ENCODE results near the gene OXCT1. TPM values are rescaled to one million over a fixed set of nuclear protein-coding genes. Genes with fewer than 3 reads are reported as not detected.

The OXCT1 gene
- total and polyA plus RNA-seq, 12 donors: 3.3 to 31.9 (median 11.9) TPM

- intact Hi-C loops (cut with DNase I): no loop called here
- no peak overlapping the region for H3K4me3 ChIP-seq
- no peak for DNase-seq
- 90 to 92% (median 91%) methylated on average over 3 of the region's 3 CpGs for WGBS, 4 donors
- H3K9me3 ChIP-seq (replicated peaks in 1 of 3): no peaks in the 10 kb centered on the region
- peaks cover 0 to 6% of the 10 kb centered on the region in 2 donors for H3K4me1 ChIP-seq (replicated peaks in 1 of 2)
- H3K27ac ChIP-seq: no peak overlapping the region
- H3K27me3 ChIP-seq: no peaks in the 10 kb centered on the region
- TF ChIP-seq CTCF (IDR thresholded peaks at IDR 0.05) (no peak), POLR2A (IDR thresholded peaks at IDR 0.05) (no peak)
- H3K36me3 ChIP-seq (replicated peaks in 1 of 2): no peaks in the 10 kb centered on the region
Observed at GRCh38 chr5:41831155-41831554, 39.1 kb downstream of the OXCT1 start.

- Histone ChIP-seq H3K9me3 (replicated peaks in 1 of 3) (no peaks in the 10 kb centered on the region), H3K36me3 (replicated peaks in 1 of 2) (no peaks in the 10 kb centered on the region), H3K27me3 (no peaks in the 10 kb centered on the region), H3K4me3 (no peak overlapping the region), H3K27ac (no peak overlapping the region), H3K4me1 (replicated peaks in 1 of 2) (no peaks in the 10 kb centered on the region)
- TF ChIP-seq POLR2A (IDR thresholded peaks at IDR 0.05): no peak
- intact Hi-C loops (cut with DNase I): no loop called here
- 97 to 100% (median 100%) methylated on average over 1 of the region's 1 CpG for WGBS, 4 donors
- no peak for DNase-seq
Observed at GRCh38 chr5:41827792-41828191, 42.4 kb downstream of the OXCT1 start.

GRCh38 chr5:41822036-41822435 is 48.2 kb downstream of the OXCT1 start:
- H3K4me3 ChIP-seq: no peak overlapping the region
- no peak for TF ChIP-seq CTCF (IDR thresholded peaks at IDR 0.05)
- TF ChIP-seq POLR2A (IDR thresholded peaks at IDR 0.05): no peak
- no peak for DNase-seq
- peaks cover 0 to 10% of the 10 kb centered on the region in 2 donors for H3K4me1 ChIP-seq (replicated peaks in 1 of 2)
- H3K27ac ChIP-seq: no peak overlapping the region
- no peaks in the 10 kb centered on the region for H3K9me3 ChIP-seq (replicated peaks in 1 of 3)
- intact Hi-C loops (cut with DNase I): no loop called here
- WGBS, 4 donors: 93 to 99% (median 95%) methylated on average over 3 of the region's 3 CpGs
- H3K27me3 ChIP-seq: no peaks in the 10 kb centered on the region
- no peaks in the 10 kb centered on the region for H3K36me3 ChIP-seq (replicated peaks in 1 of 2)

- no peaks in the 10 kb centered on the region for H3K36me3 ChIP-seq (replicated peaks in 1 of 2)
- no peaks in the 10 kb centered on the region for H3K27me3 ChIP-seq
- H3K9me3 ChIP-seq (replicated peaks in 1 of 3): no peaks in the 10 kb centered on the region
- intact Hi-C loops (cut with DNase I): no loop called here
- no peak for DNase-seq
- TF ChIP-seq POLR2A (IDR thresholded peaks at IDR 0.05) (no peak), CTCF (IDR thresholded peaks at IDR 0.05) (no peak)
- no peak overlapping the region for H3K27ac ChIP-seq
- peaks cover 0 to 10% of the 10 kb centered on the region in 2 donors for H3K4me1 ChIP-seq (replicated peaks in 1 of 2)
- H3K4me3 ChIP-seq: no peak overlapping the region
Observed at GRCh38 chr5:41821051-41821450, 49.2 kb downstream of the OXCT1 start.

- Histone ChIP-seq H3K36me3 (replicated peaks in 1 of 2) (no peaks in the 10 kb centered on the region), H3K27me3 (no peaks in the 10 kb centered on the region), H3K4me3 (no peak overlapping the region), H3K9me3 (replicated peaks in 1 of 3) (no peaks in the 10 kb centered on the region), H3K27ac (no peak overlapping the region), H3K4me1 (replicated peaks in 1 of 2) (peaks cover 0 to 14% of the 10 kb centered on the region in 2 donors)
- no peak for DNase-seq
- no peak for TF ChIP-seq POLR2A (IDR thresholded peaks at IDR 0.05)
- TF ChIP-seq CTCF (IDR thresholded peaks at IDR 0.05): no peak
- WGBS, 4 donors: 97 to 99% (median 98%) methylated on average over 2 of the region's 2 CpGs
- intact Hi-C loops (cut with DNase I): no loop called here
Observed at GRCh38 chr5:41820150-41820549, 50.1 kb downstream of the OXCT1 start.
